A375 (cell line): ENCODE data around the gene CFAP20. TPM values are rescaled to one million over a fixed set of nuclear protein-coding genes. Genes with fewer than 3 reads are reported as not detected.

ENCODE experiments used
- small RNA-seq: library from RNA; depleted of rRNA; stranded (forward); fragments of <200 nt; gene quantifications from one replicate; pipeline ENCODE3, GENCODE V24; 2014
- total RNA-seq: library from RNA; depleted of rRNA; stranded (reverse); fragments of >200 nt; shearing (Covaris generic); gene quantifications from 2 replicates; pipeline ENCODE4 v1.2.3, GENCODE V29; 2014; rRNA removed

Gene CFAP20
- 62.6 and 71.0 TPM in 2 replicates for total RNA-seq

GRCh38 chr16:58129097-58129936 lies at the start of gene CFAP20:
Gene CFAP20 (minus strand): TSS chr16:58129381. CDS start chr16:58129115, 266 bp downstream.

Small RNA genes lying within 50 kb of the gene (small RNA-seq; reads per million reads assigned to genes)
- gene RF00019, result not detected

Other genes with a start within 250 kb of the CFAP20 start
- not detected in 2 replicates for gene CNGB1, start 158.3 kb downstream of the CFAP20 start, total RNA-seq
- 2.0 and 2.8 TPM in 2 replicates for gene ZNF319, start 128.7 kb downstream of the CFAP20 start, total RNA-seq
- gene USB1, start 128.0 kb downstream of the CFAP20 start, total RNA-seq, result 11.3 and 13.8 TPM in 2 replicates
- gene MMP15, start 103.6 kb downstream of the CFAP20 start, total RNA-seq, result 4.9 and 5.5 TPM in 2 replicates
- 23.3 and 25.8 TPM in 2 replicates for gene CSNK2A2, start 68.7 kb upstream of the CFAP20 start, total RNA-seq
- gene PRSS54, start 165.6 kb upstream of the CFAP20 start, total RNA-seq, result not detected in 2 replicates